Mesothelial cell of epicardium (in vitro differentiated cells): ENCODE measurements around the gene DAZAP2. TPM values are rescaled to one million over a fixed set of nuclear protein-coding genes. Genes with fewer than 3 reads are reported as not detected.
"Not testable (repeated sequence)": the region's sequence is repeated elsewhere in the genome, so short reads cannot be mapped to it uniquely, and the experiment has no call there.

Experiments
- DNase-seq, 2 experiments: peaks; one replicate each; pipeline ENCODE4 v3.0.0; 2021; ENCODE audit warnings: low spot score in 2 of 2; ENCODE audit not compliant: unreplicated experiment in 2 of 2
- H3K27ac Mint-ChIP-seq: 2 replicates; pipeline ENCODE4 v1.8.0; 2021; ENCODE audit warnings: mixed read lengths
- H3K27me3 Mint-ChIP-seq: 2 replicates; pipeline ENCODE4 v1.8.0; 2021; ENCODE audit warnings: low read depth, mixed read lengths
- H3K36me3 Mint-ChIP-seq: 2 replicates; pipeline ENCODE4 v1.8.0; 2021; ENCODE audit warnings: mixed read lengths
- H3K4me1 Mint-ChIP-seq: 2 replicates; pipeline ENCODE4 v1.8.0; 2021; ENCODE audit warnings: mixed read lengths
- H3K4me3 Mint-ChIP-seq: 2 replicates; pipeline ENCODE4 v1.8.0; 2021; ENCODE audit warnings: mild to moderate bottlenecking, moderate library complexity, mixed read lengths
- H3K9me3 Mint-ChIP-seq: 2 replicates; pipeline ENCODE4 v1.8.0; 2021; ENCODE audit warnings: mixed read lengths
- CTCF ChIP-seq: fragments of 200-600 bp; sonication (generic); IDR thresholded peaks from one replicate; pipeline ENCODE4 v1.5.0; 2021; ENCODE audit warnings: antibody characterized with exemption; ENCODE audit not compliant: unreplicated experiment
- total RNA-seq: library from RNA; stranded (reverse); gene quantifications from 3 replicates; pipeline ENCODE4 v1.2.1, GENCODE V29; 2021

DAZAP2 gene
- total RNA-seq, 1 donor from 2014 or later: 101 TPM

DNA sequence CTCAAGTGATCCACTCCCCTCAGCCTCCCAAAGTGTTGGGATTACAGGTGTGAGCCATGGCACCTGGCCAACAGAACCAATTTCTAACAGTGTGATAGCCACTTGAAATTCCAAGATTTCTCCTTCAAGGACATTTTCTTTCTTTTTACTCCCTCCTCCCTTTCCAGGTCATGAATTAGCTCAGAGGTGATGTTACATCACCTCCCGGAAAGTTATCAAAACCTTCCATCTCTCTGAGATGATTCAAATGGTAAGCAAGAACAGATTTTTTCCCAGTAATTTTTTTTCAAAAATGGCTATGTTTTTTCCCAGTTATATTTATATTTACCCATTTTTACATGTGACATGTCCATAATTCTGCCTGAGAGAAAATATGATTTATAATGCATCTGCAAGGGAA lies 47.2 kb downstream of the DAZAP2 start:
- Mint-ChIP-seq H3K27me3 (no peaks in the 10 kb centered on the region), H3K36me3 (no peaks in the 10 kb centered on the region), H3K4me1 (no peaks in the 10 kb centered on the region), H3K4me3 (no peak overlapping the region), H3K9me3 (no peaks in the 10 kb centered on the region), H3K27ac (no peak overlapping the region)
- no peak for TF ChIP-seq CTCF
- no peak for DNase-seq

DNA sequence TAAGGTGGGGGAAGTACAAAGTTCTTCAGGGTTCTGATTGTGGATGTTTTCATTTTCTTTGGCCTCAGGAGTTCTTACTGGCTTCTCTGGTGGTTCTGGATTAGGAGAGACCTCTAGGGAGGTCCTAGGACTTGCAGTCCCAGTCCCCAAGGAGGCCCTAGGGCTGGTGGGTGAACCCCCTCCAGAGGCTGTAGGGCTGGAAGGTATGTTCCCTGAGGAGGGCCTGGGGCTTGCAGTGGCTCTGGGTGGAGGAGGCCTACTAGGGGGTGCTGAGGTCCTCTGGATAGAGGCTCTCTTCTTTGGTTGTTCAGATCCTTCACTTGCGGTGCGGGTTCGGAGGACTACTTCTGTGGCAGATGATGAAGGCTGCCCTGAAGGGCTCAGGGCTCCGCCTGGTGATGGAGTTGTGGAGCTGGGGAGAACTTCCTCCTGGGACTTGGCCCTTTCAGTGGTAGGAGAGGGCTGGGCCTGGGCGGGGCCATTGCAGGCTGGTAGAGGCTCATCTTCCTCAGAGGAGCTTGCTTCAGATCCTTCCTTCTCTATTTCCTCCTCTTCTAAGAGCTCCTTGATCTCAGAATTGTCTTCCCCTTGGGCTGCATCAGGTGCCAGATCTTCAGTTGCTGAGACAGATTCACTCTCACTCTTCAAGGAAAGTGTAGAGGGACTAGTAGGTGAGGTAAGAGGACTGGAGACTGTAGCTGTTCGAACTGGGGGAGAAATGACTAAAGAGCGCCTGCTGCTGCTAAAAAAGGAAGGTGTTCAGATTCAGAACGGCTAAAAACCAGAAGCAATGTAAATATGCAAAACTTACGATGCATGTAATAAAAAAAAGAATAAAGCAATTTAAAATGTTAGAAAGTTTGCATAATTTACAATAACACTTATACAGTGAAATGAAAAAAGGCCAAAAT lies 53.2 kb downstream of the DAZAP2 start:
- H3K9me3 Mint-ChIP-seq, DNase-seq, H3K36me3 Mint-ChIP-seq, H3K4me1 Mint-ChIP-seq, H3K27ac Mint-ChIP-seq, H3K27me3 Mint-ChIP-seq, H3K4me3 Mint-ChIP-seq: not testable (repeated sequence)

Other genes starting within 250 kb of the DAZAP2 start
- 112 to 123 TPM (median 117 TPM) in 3 replicates for gene SLC11A2, start 212.4 kb upstream of the DAZAP2 start, total RNA-seq
- 71.8 to 77.0 TPM (median 74.4 TPM) in 3 replicates for gene LETMD1, start 190.5 kb upstream of the DAZAP2 start, total RNA-seq
- gene CSRNP2, start 155.2 kb upstream of the DAZAP2 start, total RNA-seq: 47.1 to 50.5 TPM (median 49.0 TPM) in 3 replicates
- 43.3 to 45.6 TPM (median 44.9 TPM) in 3 replicates for gene TFCP2, start 65.7 kb upstream of the DAZAP2 start, total RNA-seq
- 11.3 to 12.8 TPM (median 11.6 TPM) in 3 replicates for gene POU6F1, start 20.8 kb upstream of the DAZAP2 start, total RNA-seq
- 21.5 to 23.0 TPM (median 22.2 TPM) in 3 replicates for gene SMAGP, start 31.6 kb downstream of the DAZAP2 start, total RNA-seq
- gene BIN2, start 85.3 kb downstream of the DAZAP2 start, total RNA-seq: 0.18 TPM in 1 of 3 replicates, not detected in the others
- gene CELA1, start 107.9 kb downstream of the DAZAP2 start, total RNA-seq: not detected in 3 replicates
- gene GALNT6, start 152.6 kb downstream of the DAZAP2 start, total RNA-seq: 12.8 to 14.3 TPM (median 13.8 TPM) in 3 replicates
- 17.5 to 21.2 TPM (median 17.6 TPM) in 3 replicates for gene SLC4A8, start 186.0 kb downstream of the DAZAP2 start, total RNA-seq